GM13977 (cell line): ENCODE data around the gene PGAP3.

Experiments used
- DNase-seq: peaks from one replicate; pipeline ENCODE4 v3.0.0; 2012; ENCODE audit warnings: low spot score
- CTCF ChIP-seq: IDR thresholded peaks from 2 replicates; pipeline ENCODE4 v1.5.1; 2012; ENCODE audit warnings: mild to moderate bottlenecking, control low read depth; ENCODE audit not compliant: insufficient read depth; ENCODE audit errors: extremely low read depth, missing control alignments
- in situ Hi-C: fragments of 300-500 bp; cut with MboI; formaldehyde crosslinking; loops from one replicate; pipeline ENCODE4 v1.12.0; 2022; ENCODE audit warnings: low sequenced_read_pairs, low pct_unique_long_range_greater_than_20kb, mixed read lengths, inconsistent platforms; ENCODE audit not compliant: unreplicated experiment

The PGAP3 gene

GRCh38 chr17:39641883-39642282 is 46.0 kb downstream of the PGAP3 start:
- DNase-seq, result no peak
- TF ChIP-seq CTCF, result no peak
- in situ Hi-C loops, result no loop called here

GRCh38 chr17:39641097-39641496 is 46.8 kb downstream of the PGAP3 start:
- no peak for TF ChIP-seq CTCF
- in situ Hi-C loops, result no loop called here
- no peak for DNase-seq

GRCh38 chr17:39640591-39641031 is 47.2 kb downstream of the PGAP3 start:
- no peak for TF ChIP-seq CTCF
- no peak for DNase-seq
- in situ Hi-C loops, result no loop called here

- no peak for TF ChIP-seq CTCF
- in situ Hi-C loops, result loop anchor here (10.0 kb wide), 1 partner anchor 335 kb away; no protein-coding TSS in a partner anchor
- DNase-seq, result no peak
Measured at GRCh38 chr17:39639566-39640458, 48.0 kb downstream of the PGAP3 start.

- TF ChIP-seq CTCF, result no peak
- no peak for DNase-seq
- in situ Hi-C loops, result loop anchor here (10.0 kb wide), 1 partner anchor 336 kb away; no protein-coding TSS in a partner anchor
Measured at GRCh38 chr17:39639043-39639442, 48.8 kb downstream of the PGAP3 start.

GRCh38 chr17:39638317-39638716 is 49.5 kb downstream of the PGAP3 start:
- DNase-seq, result no peak
- in situ Hi-C loops, result loop anchor here (10.0 kb wide), 1 partner anchor 336 kb away; no protein-coding TSS in a partner anchor
- TF ChIP-seq CTCF, result no peak
